Activated CD8-positive, alpha-beta memory T cell treated with anti-CD3 and anti-CD28 coated beads, Interleukin-2, amount 50 U/mL, for 24 hours (primary cell): ENCODE results near the gene TCAP.
A peak's percentile ranks its signal among the peaks of the same experiment; 100 is the strongest.
"Not testable (repeated sequence)": the region's sequence is repeated elsewhere in the genome, so short reads cannot be mapped to it uniquely, and the experiment has no call there.

Experiments
- DNase-seq: peaks from one replicate; pipeline ENCODE4 v3.0.0-alpha.2; 2020; ENCODE audit errors: extremely low read depth

Gene TCAP

GRCh38 chr17:39683295-39683939 is 18.3 kb downstream of the TCAP start:
- no peak for DNase-seq

- no peak for DNase-seq
Measured at GRCh38 chr17:39684369-39685192, 19.4 kb downstream of the TCAP start.

GRCh38 chr17:39687101-39687545 is 22.0 kb downstream of the TCAP start:
- DNase-seq = no peak

GRCh38 chr17:39687546-39688474 is 22.7 kb downstream of the TCAP start, which contains the start of gene PGAP3:
TSS of gene PGAP3 (minus strand) at chr17:39688057. CDS start at chr17:39688014, 43 bp downstream.
- peak; percentile 70 for DNase-seq

GRCh38 chr17:39688475-39688835 is 23.3 kb downstream of the TCAP start:
- no peak for DNase-seq

- no peak for DNase-seq
Measured at GRCh38 chr17:39688945-39689344, 23.8 kb downstream of the TCAP start.

GRCh38 chr17:39694593-39694992 is 29.4 kb downstream of the TCAP start:
- no peak for DNase-seq

GRCh38 chr17:39695089-39695474 is 29.9 kb downstream of the TCAP start:
- DNase-seq = no peak

- DNase-seq = no peak
Measured at GRCh38 chr17:39696731-39697130, 31.6 kb downstream of the TCAP start.

- no peak for DNase-seq
Measured at GRCh38 chr17:39697961-39698360, 32.8 kb downstream of the TCAP start.

GRCh38 chr17:39699157-39699817 is 34.1 kb downstream of the TCAP start:
- DNase-seq = not testable (repeated sequence)

- DNase-seq = no peak
Measured at GRCh38 chr17:39699818-39700147, 34.6 kb downstream of the TCAP start, which contains the start of gene ERBB2. TSS of gene ERBB2 (plus strand) at chr17:39700064. CDS start at chr17:39700239, 175 bp downstream.

- no peak for DNase-seq
Measured at GRCh38 chr17:39700148-39700987, 35.2 kb downstream of the TCAP start.

GRCh38 chr17:39701012-39701783 is 36.0 kb downstream of the TCAP start:
- no peak for DNase-seq

- no peak for DNase-seq
Measured at GRCh38 chr17:39701784-39702422, 36.8 kb downstream of the TCAP start.

- DNase-seq = no peak
Measured at GRCh38 chr17:39702901-39703893, 38.0 kb downstream of the TCAP start.

GRCh38 chr17:39703913-39704312 is 38.8 kb downstream of the TCAP start:
- DNase-seq = no peak
